Measurements from ENCODE around the gene LIPN.
"Not testable (repeated sequence)": the region's sequence is repeated elsewhere in the genome, so short reads cannot be mapped to it uniquely, and the experiment has no call there.

Gene LIPN

GRCh38 chr10:88759366-88760101 lies at the start of gene LIPN:
Gene LIPN, plus strand, starts transcription at chr10:88760020. Its CDS starts 1,386 bp downstream, at chr10:88761406.
- no peak for DNase-seq

GRCh38 chr10:88715517-88715916 lies 44.3 kb upstream of the LIPN start:
- DNase-seq = no peak

- DNase-seq = no peak
These were observed 38.4 kb upstream of the LIPN start for GRCh38 chr10:88721392-88721791.

GRCh38 chr10:88725798-88726197 lies 34.0 kb upstream of the LIPN start:
- no peak for DNase-seq

- no peak for DNase-seq
These were observed 31.6 kb upstream of the LIPN start for GRCh38 chr10:88728107-88728763.

GRCh38 chr10:88730864-88731263 lies 29.0 kb upstream of the LIPN start:
- DNase-seq = no peak

- no peak for DNase-seq
These were observed 28.5 kb upstream of the LIPN start for GRCh38 chr10:88731296-88731695.

GRCh38 chr10:88733215-88733614 lies 26.6 kb upstream of the LIPN start:
- DNase-seq = no peak

- DNase-seq = no peak
These were observed 24.2 kb upstream of the LIPN start for GRCh38 chr10:88735661-88736060.

- not testable (repeated sequence) for DNase-seq
These were observed 17.9 kb upstream of the LIPN start for GRCh38 chr10:88741921-88742320.

- no peak for DNase-seq
These were observed 17.4 kb upstream of the LIPN start for GRCh38 chr10:88742448-88742847.

- DNase-seq = no peak
These were observed 15.8 kb upstream of the LIPN start for GRCh38 chr10:88744002-88744401.

- DNase-seq = no peak
These were observed 14.2 kb upstream of the LIPN start for GRCh38 chr10:88745633-88746032.

GRCh38 chr10:88754287-88754686 lies 5.5 kb upstream of the LIPN start:
- no peak for DNase-seq

GRCh38 chr10:88755753-88756152 lies 4.1 kb upstream of the LIPN start:
- no peak for DNase-seq

- no peak for DNase-seq
These were observed 3.2 kb upstream of the LIPN start for GRCh38 chr10:88756660-88757059.

GRCh38 chr10:88762906-88763305 lies 3.1 kb downstream of the LIPN start:
- DNase-seq = no peak

- DNase-seq = no peak
These were observed 3.6 kb downstream of the LIPN start for GRCh38 chr10:88763441-88763840.

GRCh38 chr10:88764110-88764509 lies 4.3 kb downstream of the LIPN start:
- DNase-seq = no peak

GRCh38 chr10:88765816-88766215 lies 6.0 kb downstream of the LIPN start:
- DNase-seq = no peak

- DNase-seq = no peak
These were observed 9.6 kb downstream of the LIPN start for GRCh38 chr10:88769384-88769783.

GRCh38 chr10:88781206-88781605 lies 21.4 kb downstream of the LIPN start:
- no peak for DNase-seq

GRCh38 chr10:88782222-88782621 lies 22.4 kb downstream of the LIPN start:
- no peak for DNase-seq

- no peak for DNase-seq
These were observed 23.9 kb downstream of the LIPN start for GRCh38 chr10:88783724-88784123.

All from SW 1271 (cell line).